Measurements from ENCODE around the gene FKBP10.
A peak's percentile ranks its signal among the peaks of the same experiment; 100 is the strongest.

GRCh38 chr17:41811549-41812380 is 1.0 kb upstream of the FKBP10 start, which contains the start of gene P3H4:
- no peak for TF ChIP-seq JUND (IDR thresholded peaks at IDR 0.05)
- TF ChIP-seq, protein P1, sequence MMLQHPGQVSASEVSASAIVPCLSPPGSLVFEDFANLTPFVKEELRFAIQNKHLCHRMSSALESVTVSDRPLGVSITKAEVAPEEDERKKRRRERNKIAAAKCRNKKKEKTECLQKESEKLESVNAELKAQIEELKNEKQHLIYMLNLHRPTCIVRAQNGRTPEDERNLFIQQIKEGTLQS (IDR thresholded peaks at IDR 0.05) = no peak
- TF ChIP-seq, protein P2, sequence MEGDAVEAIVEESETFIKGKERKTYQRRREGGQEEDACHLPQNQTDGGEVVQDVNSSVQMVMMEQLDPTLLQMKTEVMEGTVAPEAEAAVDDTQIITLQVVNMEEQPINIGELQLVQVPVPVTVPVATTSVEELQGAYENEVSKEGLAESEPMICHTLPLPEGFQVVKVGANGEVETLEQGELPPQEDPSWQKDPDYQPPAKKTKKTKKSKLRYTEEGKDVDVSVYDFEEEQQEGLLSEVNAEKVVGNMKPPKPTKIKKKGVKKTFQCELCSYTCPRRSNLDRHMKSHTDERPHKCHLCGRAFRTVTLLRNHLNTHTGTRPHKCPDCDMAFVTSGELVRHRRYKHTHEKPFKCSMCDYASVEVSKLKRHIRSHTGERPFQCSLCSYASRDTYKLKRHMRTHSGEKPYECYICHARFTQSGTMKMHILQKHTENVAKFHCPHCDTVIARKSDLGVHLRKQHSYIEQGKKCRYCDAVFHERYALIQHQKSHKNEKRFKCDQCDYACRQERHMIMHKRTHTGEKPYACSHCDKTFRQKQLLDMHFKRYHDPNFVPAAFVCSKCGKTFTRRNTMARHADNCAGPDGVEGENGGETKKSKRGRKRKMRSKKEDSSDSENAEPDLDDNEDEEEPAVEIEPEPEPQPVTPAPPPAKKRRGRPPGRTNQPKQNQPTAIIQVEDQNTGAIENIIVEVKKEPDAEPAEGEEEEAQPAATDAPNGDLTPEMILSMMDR (IDR thresholded peaks at IDR 0.05; ENCODE audit: low read depth, low read length, missing input control) = peak; percentile 49
- no peak for TF ChIP-seq SP1 (IDR thresholded peaks at IDR 0.05)
- no peak for TF ChIP-seq YY1 (IDR thresholded peaks at IDR 0.05)
- no peak for TF ChIP-seq GABPA (IDR thresholded peaks at IDR 0.05 in 1 of 2, conservative IDR thresholded peaks at IDR 0.05 in 1 of 2)
